Measurements from ENCODE around the gene TNS1. TPM values are rescaled to one million over a fixed set of nuclear protein-coding genes. Genes with fewer than 3 reads are reported as not detected.

Gene TNS1
- total RNA-seq, 1 experiment from 2014 or later = 1.5 TPM

- DNase-seq = peak; percentile 37
- CTCF ChIA-PET = no interaction called here
- Histone ChIP-seq H3K27me3 (ENCODE audit: low read length) (peaks cover 15% of the 10 kb centered on the region), H4K20me1 (ENCODE audit: low read length) (no peaks in the 10 kb centered on the region), H3K4me3 (ENCODE audit: low read length) (no peak overlapping the region), H3K9me3 (ENCODE audit: low read length) (no peaks in the 10 kb centered on the region), H3K4me2 (ENCODE audit: low read length) (no peak overlapping the region), H3K36me3 (ENCODE audit: low read depth, low read length) (no peaks in the 10 kb centered on the region), H3F3A (ENCODE audit: low read length, unreplicated experiment) (no peaks in the 10 kb centered on the region), H2AFZ (ENCODE audit: low read length) (no peak overlapping the region), H3K4me1 (ENCODE audit: insufficient read depth, low read length) (peaks cover 5% of the 10 kb centered on the region), H3K9ac (ENCODE audit: low read length) (no peak overlapping the region), H3K9me2 (replicated peaks; ENCODE audit: low read length) (no peaks in the 10 kb centered on the region), H3K79me2 (ENCODE audit: low read length) (no peaks in the 10 kb centered on the region), H3K27ac (ENCODE audit: low read length) (no peak overlapping the region)
- BruUV-seq (replicated peaks) = no TSS peak
- TF ChIP-seq, protein P1, sequence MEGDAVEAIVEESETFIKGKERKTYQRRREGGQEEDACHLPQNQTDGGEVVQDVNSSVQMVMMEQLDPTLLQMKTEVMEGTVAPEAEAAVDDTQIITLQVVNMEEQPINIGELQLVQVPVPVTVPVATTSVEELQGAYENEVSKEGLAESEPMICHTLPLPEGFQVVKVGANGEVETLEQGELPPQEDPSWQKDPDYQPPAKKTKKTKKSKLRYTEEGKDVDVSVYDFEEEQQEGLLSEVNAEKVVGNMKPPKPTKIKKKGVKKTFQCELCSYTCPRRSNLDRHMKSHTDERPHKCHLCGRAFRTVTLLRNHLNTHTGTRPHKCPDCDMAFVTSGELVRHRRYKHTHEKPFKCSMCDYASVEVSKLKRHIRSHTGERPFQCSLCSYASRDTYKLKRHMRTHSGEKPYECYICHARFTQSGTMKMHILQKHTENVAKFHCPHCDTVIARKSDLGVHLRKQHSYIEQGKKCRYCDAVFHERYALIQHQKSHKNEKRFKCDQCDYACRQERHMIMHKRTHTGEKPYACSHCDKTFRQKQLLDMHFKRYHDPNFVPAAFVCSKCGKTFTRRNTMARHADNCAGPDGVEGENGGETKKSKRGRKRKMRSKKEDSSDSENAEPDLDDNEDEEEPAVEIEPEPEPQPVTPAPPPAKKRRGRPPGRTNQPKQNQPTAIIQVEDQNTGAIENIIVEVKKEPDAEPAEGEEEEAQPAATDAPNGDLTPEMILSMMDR (conservative IDR thresholded peaks at IDR 0.05; ENCODE audit: low read depth, low read length) = no peak
- TF ChIP-seq EZH2 (IDR thresholded peaks at IDR 0.05; ENCODE audit: low read length, unreplicated experiment) (no peak), EZH2phosphoT487 (IDR thresholded peaks at IDR 0.05; ENCODE audit: borderline replicate concordance, low read length) (no peak)
- intact Hi-C loops (cut with micrococcal nuclease) = no loop called here
- no peak for ATAC-seq
- POLR2A ChIA-PET (ENCODE audit: unreplicated experiment) = no interaction called here
Measured at GRCh38 chr2:217868911-217869334, 133.9 kb downstream of the TNS1 start.

DNA sequence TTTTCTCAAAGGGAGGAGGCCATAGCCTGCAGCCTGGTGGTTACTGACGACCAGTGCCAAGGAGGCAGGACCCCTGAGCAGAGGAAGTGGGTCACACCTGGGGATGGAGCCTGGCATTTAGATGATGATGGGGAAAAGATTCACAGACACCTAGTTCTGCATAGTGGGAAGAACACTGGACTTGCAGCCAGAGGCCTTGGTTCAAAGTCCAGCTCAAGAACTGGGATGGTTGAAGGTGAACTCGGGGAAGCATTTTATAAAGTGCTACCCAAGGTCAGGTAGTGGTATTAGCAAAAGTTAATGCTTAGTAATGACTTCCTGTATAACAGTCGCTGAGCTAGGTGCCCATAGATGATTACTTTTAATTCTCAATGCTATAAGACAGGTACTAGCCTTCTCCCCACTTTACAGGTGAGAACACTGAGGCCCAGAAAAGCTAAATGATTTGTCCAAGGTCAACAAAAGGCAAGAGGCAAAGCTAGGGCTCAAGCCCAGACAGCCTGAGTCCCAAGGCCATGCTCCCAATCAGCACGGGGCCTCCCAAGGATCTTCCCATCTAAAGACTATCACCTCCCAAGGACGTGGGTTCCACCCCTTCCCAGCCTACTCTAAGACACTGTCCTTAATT is 134.4 kb downstream of the TNS1 start:
- Histone ChIP-seq H3K27ac (ENCODE audit: low read length) (no peak overlapping the region), H3K4me3 (ENCODE audit: low read length) (no peak overlapping the region), H3K4me2 (ENCODE audit: low read length) (no peak overlapping the region), H2AFZ (ENCODE audit: low read length) (no peak overlapping the region), H3K9me3 (ENCODE audit: low read length) (no peaks in the 10 kb centered on the region), H3K36me3 (ENCODE audit: low read depth, low read length) (no peaks in the 10 kb centered on the region), H3K79me2 (ENCODE audit: low read length) (no peaks in the 10 kb centered on the region), H3K9me2 (replicated peaks; ENCODE audit: low read length) (no peaks in the 10 kb centered on the region), H3K4me1 (ENCODE audit: insufficient read depth, low read length) (peaks cover 5% of the 10 kb centered on the region), H3K9ac (ENCODE audit: low read length) (no peak overlapping the region), H4K20me1 (ENCODE audit: low read length) (no peaks in the 10 kb centered on the region), H3F3A (ENCODE audit: low read length, unreplicated experiment) (no peaks in the 10 kb centered on the region), H3K27me3 (ENCODE audit: low read length) (peaks cover 14% of the 10 kb centered on the region)
- ChIA-PET CTCF (no interaction called here), POLR2A (ENCODE audit: unreplicated experiment) (no interaction called here)
- no TSS peak for BruUV-seq (replicated peaks)
- intact Hi-C loops (cut with micrococcal nuclease) = no loop called here
- ATAC-seq = no peak
- DNase-seq = no peak
- TF ChIP-seq, protein P1 (conservative IDR thresholded peaks at IDR 0.05; ENCODE audit: low read depth, low read length) = no peak
- TF ChIP-seq EZH2 (IDR thresholded peaks at IDR 0.05; ENCODE audit: low read length, unreplicated experiment) (no peak), EZH2phosphoT487 (IDR thresholded peaks at IDR 0.05; ENCODE audit: borderline replicate concordance, low read length) (no peak)

- TF ChIP-seq EZH2 (IDR thresholded peaks at IDR 0.05; ENCODE audit: low read length, unreplicated experiment) = no peak
- TF ChIP-seq, protein P1 (conservative IDR thresholded peaks at IDR 0.05; ENCODE audit: low read depth, low read length) = no peak
- H3K4me2 ChIP-seq (ENCODE audit: low read length) = no peak overlapping the region
- H3K36me3 ChIP-seq (ENCODE audit: low read depth, low read length) = no peaks in the 10 kb centered on the region
- no peak overlapping the region for H3K9ac ChIP-seq (ENCODE audit: low read length)
- no peak overlapping the region for H2AFZ ChIP-seq (ENCODE audit: low read length)
- no peaks in the 10 kb centered on the region for H3F3A ChIP-seq (ENCODE audit: low read length, unreplicated experiment)
- H3K9me3 ChIP-seq (ENCODE audit: low read length) = no peaks in the 10 kb centered on the region
- no peaks in the 10 kb centered on the region for H3K9me2 ChIP-seq (replicated peaks; ENCODE audit: low read length)
- DNase-seq (no peak), ATAC-seq (no peak)
- H3K27ac ChIP-seq (ENCODE audit: low read length) = no peak overlapping the region
- H4K20me1 ChIP-seq (ENCODE audit: low read length) = no peaks in the 10 kb centered on the region
- no peaks in the 10 kb centered on the region; the same call in none of the 2 replicates for H3K27me3 ChIP-seq (ENCODE audit: low read length)
- H3K79me2 ChIP-seq (ENCODE audit: low read length) = no peaks in the 10 kb centered on the region
- intact Hi-C loops (cut with micrococcal nuclease) = no loop called here
- ChIA-PET POLR2A (ENCODE audit: unreplicated experiment) (no interaction called here), CTCF (no interaction called here)
- no TSS peak for BruUV-seq (replicated peaks)
- peaks cover 5% of the 10 kb centered on the region for H3K4me1 ChIP-seq (ENCODE audit: insufficient read depth, low read length)
- H3K4me3 ChIP-seq (ENCODE audit: low read length) = no peak overlapping the region
Measured at GRCh38 chr2:217866457-217866856, 136.3 kb downstream of the TNS1 start.
